ENCODE data around the gene DLGAP1.

Gene DLGAP1

GRCh38 chr18:3623769-3624545, 831.1 kb downstream of the DLGAP1 start:
- Histone ChIP-seq H3K36me3 (ENCODE audit: control insufficient read depth, insufficient read depth, low read length) (no peaks in the 10 kb centered on the region), H3K4me1 (ENCODE audit: control insufficient read depth, insufficient read depth, low read length) (peaks cover 52% of the 10 kb centered on the region), H3K9ac (ENCODE audit: low read length) (peak overlapping the region; percentile 44), H3K9me3 (ENCODE audit: control insufficient read depth, low read length) (no peaks in the 10 kb centered on the region), H3K27me3 (ENCODE audit: control insufficient read depth, insufficient read depth, low read length) (no peaks in the 10 kb centered on the region), H3K4me3 (ENCODE audit: low read length) (no peak overlapping the region)

GRCh38 chr18:3620146-3621119, 834.7 kb downstream of the DLGAP1 start:
- H3K36me3 ChIP-seq (ENCODE audit: control insufficient read depth, insufficient read depth, low read length): no peaks in the 10 kb centered on the region
- peaks cover 51% of the 10 kb centered on the region for H3K4me1 ChIP-seq (ENCODE audit: control insufficient read depth, insufficient read depth, low read length)
- H3K4me3 ChIP-seq (ENCODE audit: low read length): no peak overlapping the region
- no peaks in the 10 kb centered on the region for H3K9me3 ChIP-seq (ENCODE audit: control insufficient read depth, low read length)
- no peak overlapping the region for H3K9ac ChIP-seq (ENCODE audit: low read length)
- H3K27me3 ChIP-seq (ENCODE audit: control insufficient read depth, insufficient read depth, low read length): no peaks in the 10 kb centered on the region

DNA sequence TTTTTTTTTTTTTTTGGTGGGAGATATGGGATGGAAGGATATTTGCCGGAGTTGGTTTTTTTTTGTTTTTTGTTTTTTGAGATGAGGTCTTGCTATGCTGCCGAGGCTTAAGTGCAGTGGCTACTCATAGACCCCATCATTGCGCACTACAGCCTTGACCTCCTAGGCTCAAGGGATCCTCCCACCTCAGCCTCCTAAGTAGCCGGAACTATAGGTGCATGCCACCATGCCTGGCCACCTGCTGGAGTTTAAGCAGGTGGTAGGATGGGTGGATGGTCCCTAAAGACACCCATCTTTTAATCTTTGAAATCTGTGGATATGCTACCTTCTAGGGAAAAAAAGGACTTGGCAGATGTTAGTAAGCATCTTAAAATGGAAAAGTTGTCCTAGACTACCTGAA, 835.4 kb downstream of the DLGAP1 start:
- Histone ChIP-seq H3K4me1 (ENCODE audit: control insufficient read depth, insufficient read depth, low read length) (peaks cover 49% of the 10 kb centered on the region), H3K27me3 (ENCODE audit: control insufficient read depth, insufficient read depth, low read length) (no peaks in the 10 kb centered on the region), H3K4me3 (ENCODE audit: low read length) (no peak overlapping the region), H3K9ac (ENCODE audit: low read length) (no peak overlapping the region), H3K9me3 (ENCODE audit: control insufficient read depth, low read length) (no peaks in the 10 kb centered on the region), H3K36me3 (ENCODE audit: control insufficient read depth, insufficient read depth, low read length) (no peaks in the 10 kb centered on the region)

- no peaks in the 10 kb centered on the region for H3K27me3 ChIP-seq (ENCODE audit: control insufficient read depth, insufficient read depth, low read length)
- H3K36me3 ChIP-seq (ENCODE audit: control insufficient read depth, insufficient read depth, low read length): no peaks in the 10 kb centered on the region
- H3K9me3 ChIP-seq (ENCODE audit: control insufficient read depth, low read length): no peaks in the 10 kb centered on the region
Observed at GRCh38 chr18:3619222-3619621, 835.9 kb downstream of the DLGAP1 start.

DNA sequence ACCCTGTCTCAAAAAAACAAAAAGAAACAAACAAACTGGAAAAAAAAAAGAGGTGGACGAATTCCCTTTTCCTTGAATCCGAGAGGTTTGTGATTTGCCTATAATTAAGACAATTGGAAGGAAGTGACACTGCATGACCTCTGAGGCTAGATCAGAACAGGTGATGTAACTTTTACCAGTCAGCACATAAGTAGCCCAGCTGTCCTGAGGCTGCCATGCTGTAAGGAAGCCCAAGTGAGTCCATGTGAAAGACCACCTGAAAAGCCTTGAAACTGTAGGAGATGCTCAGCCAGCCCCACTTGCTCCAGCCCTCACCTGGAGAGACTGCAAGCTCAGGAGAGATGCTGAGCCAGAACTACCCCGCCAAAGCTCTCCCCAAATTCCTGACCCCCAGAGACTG, 838.4 kb downstream of the DLGAP1 start:
- no peak overlapping the region for H3K9ac ChIP-seq (ENCODE audit: low read length)
- H3K4me3 ChIP-seq (ENCODE audit: low read length): no peak overlapping the region
- peaks cover 19% of the 10 kb centered on the region for H3K4me1 ChIP-seq (ENCODE audit: control insufficient read depth, insufficient read depth, low read length)
- H3K27me3 ChIP-seq (ENCODE audit: control insufficient read depth, insufficient read depth, low read length): no peaks in the 10 kb centered on the region
- no peaks in the 10 kb centered on the region for H3K36me3 ChIP-seq (ENCODE audit: control insufficient read depth, insufficient read depth, low read length)
- H3K9me3 ChIP-seq (ENCODE audit: control insufficient read depth, low read length): no peaks in the 10 kb centered on the region

More at GRCh38 chr18:3619222-3619621, 835.9 kb downstream of the DLGAP1 start:
- Histone ChIP-seq H3K4me3 (ENCODE audit: low read length) (no peak overlapping the region), H3K9ac (ENCODE audit: low read length) (no peak overlapping the region), H3K4me1 (ENCODE audit: control insufficient read depth, insufficient read depth, low read length) (peaks cover 44% of the 10 kb centered on the region)

GRCh38 chr18:3616142-3616541, 839.0 kb downstream of the DLGAP1 start:
- Histone ChIP-seq H3K4me1 (ENCODE audit: control insufficient read depth, insufficient read depth, low read length) (peaks cover 13% of the 10 kb centered on the region), H3K36me3 (ENCODE audit: control insufficient read depth, insufficient read depth, low read length) (no peaks in the 10 kb centered on the region), H3K9me3 (ENCODE audit: control insufficient read depth, low read length) (no peaks in the 10 kb centered on the region), H3K27me3 (ENCODE audit: control insufficient read depth, insufficient read depth, low read length) (no peaks in the 10 kb centered on the region), H3K4me3 (ENCODE audit: low read length) (no peak overlapping the region), H3K9ac (ENCODE audit: low read length) (no peak overlapping the region)

GRCh38 chr18:3615374-3615985, 839.6 kb downstream of the DLGAP1 start:
- Histone ChIP-seq H3K9me3 (ENCODE audit: control insufficient read depth, low read length) (no peaks in the 10 kb centered on the region), H3K4me3 (ENCODE audit: low read length) (no peak overlapping the region), H3K27me3 (ENCODE audit: control insufficient read depth, insufficient read depth, low read length) (no peaks in the 10 kb centered on the region), H3K4me1 (ENCODE audit: control insufficient read depth, insufficient read depth, low read length) (peaks cover 7% of the 10 kb centered on the region), H3K36me3 (ENCODE audit: control insufficient read depth, insufficient read depth, low read length) (no peaks in the 10 kb centered on the region), H3K9ac (ENCODE audit: low read length) (no peak overlapping the region)

DNA sequence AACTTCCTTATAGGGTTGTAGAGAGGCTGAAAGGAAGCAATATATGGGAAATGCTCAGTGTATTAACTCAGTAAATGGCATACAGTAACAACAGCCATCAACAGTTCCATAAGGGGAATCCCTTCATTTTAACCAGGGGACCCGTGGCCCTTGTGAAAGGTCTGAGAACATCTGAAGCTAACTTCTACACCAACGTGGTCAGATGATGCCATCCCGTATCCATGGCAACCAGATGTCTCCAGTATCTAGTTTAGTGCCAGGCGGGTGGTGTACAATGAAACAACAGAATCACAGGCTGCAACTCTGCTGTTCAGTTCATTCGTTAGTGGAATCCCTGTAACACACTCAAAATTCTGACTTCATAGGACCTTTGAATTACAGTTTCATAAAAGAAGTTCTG, 842.8 kb downstream of the DLGAP1 start:
- H3K36me3 ChIP-seq (ENCODE audit: control insufficient read depth, insufficient read depth, low read length): no peaks in the 10 kb centered on the region
- no peaks in the 10 kb centered on the region for H3K27me3 ChIP-seq (ENCODE audit: control insufficient read depth, insufficient read depth, low read length)
- no peaks in the 10 kb centered on the region for H3K9me3 ChIP-seq (ENCODE audit: control insufficient read depth, low read length)
- H3K9ac ChIP-seq (ENCODE audit: low read length): no peak overlapping the region
- no peak overlapping the region for H3K4me3 ChIP-seq (ENCODE audit: low read length)
- peaks cover 7% of the 10 kb centered on the region for H3K4me1 ChIP-seq (ENCODE audit: control insufficient read depth, insufficient read depth, low read length)

- no peaks in the 10 kb centered on the region for H3K27me3 ChIP-seq (ENCODE audit: control insufficient read depth, insufficient read depth, low read length)
- H3K9me3 ChIP-seq (ENCODE audit: control insufficient read depth, low read length): no peaks in the 10 kb centered on the region
- H3K4me1 ChIP-seq (ENCODE audit: control insufficient read depth, insufficient read depth, low read length): peaks cover 7% of the 10 kb centered on the region
- H3K4me3 ChIP-seq (ENCODE audit: low read length): no peak overlapping the region
- no peak overlapping the region for H3K9ac ChIP-seq (ENCODE audit: low read length)
- H3K36me3 ChIP-seq (ENCODE audit: control insufficient read depth, insufficient read depth, low read length): no peaks in the 10 kb centered on the region
Observed at GRCh38 chr18:3611313-3612090, 843.6 kb downstream of the DLGAP1 start.

DNA sequence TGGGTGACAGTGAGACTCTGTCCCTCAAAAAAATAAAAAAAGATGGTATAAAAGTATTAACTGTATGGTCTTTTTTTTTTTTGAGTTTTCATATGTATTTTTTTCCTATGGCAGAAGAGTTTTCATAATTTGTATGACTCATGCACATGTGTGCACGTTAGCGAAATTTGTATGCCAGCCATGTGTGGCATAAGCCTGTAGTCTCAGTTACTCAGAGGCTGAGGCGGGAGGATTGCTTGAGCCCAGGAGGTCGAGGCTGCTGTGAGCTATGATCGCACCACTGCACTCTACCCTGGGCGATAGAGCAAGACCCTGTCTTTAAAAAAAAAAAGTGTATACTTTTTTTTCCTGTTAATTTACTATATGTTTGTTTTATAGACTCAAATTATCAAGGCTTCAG, 844.3 kb downstream of the DLGAP1 start:
- Histone ChIP-seq H3K4me1 (ENCODE audit: control insufficient read depth, insufficient read depth, low read length) (peaks cover 13% of the 10 kb centered on the region), H3K27me3 (ENCODE audit: control insufficient read depth, insufficient read depth, low read length) (no peaks in the 10 kb centered on the region), H3K36me3 (ENCODE audit: control insufficient read depth, insufficient read depth, low read length) (no peaks in the 10 kb centered on the region), H3K9ac (ENCODE audit: low read length) (no peak overlapping the region), H3K9me3 (ENCODE audit: control insufficient read depth, low read length) (no peaks in the 10 kb centered on the region), H3K4me3 (ENCODE audit: low read length) (no peak overlapping the region)

DNA sequence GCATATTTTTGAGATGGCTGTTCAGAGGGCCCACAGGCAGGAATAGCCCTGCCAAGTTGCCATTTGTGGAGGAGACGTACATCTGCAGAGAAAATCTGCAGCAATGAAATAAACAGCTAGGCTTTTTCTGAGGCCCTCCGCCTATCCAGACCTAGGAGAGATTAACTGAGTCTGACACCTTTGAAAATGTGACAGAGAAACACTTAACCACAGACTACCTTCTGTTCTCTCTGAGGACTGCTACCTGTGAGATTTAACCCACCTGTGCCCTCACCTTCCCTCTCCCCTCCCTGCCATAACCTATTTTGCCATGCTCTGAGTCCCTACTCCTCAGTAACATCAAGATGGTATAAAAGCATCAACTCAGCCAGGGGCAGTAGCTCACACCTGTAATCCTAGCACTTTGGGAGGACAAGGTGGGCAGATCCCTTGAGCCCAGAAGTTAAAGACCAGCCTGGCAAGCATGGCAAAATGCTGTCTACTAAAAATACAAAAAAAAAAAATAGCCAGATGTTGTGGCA, 844.9 kb downstream of the DLGAP1 start:
- Histone ChIP-seq H3K4me1 (ENCODE audit: control insufficient read depth, insufficient read depth, low read length) (peaks cover 14% of the 10 kb centered on the region), H3K36me3 (ENCODE audit: control insufficient read depth, insufficient read depth, low read length) (no peaks in the 10 kb centered on the region), H3K9me3 (ENCODE audit: control insufficient read depth, low read length) (no peaks in the 10 kb centered on the region), H3K9ac (ENCODE audit: low read length) (no peak overlapping the region), H3K4me3 (ENCODE audit: low read length) (no peak overlapping the region), H3K27me3 (ENCODE audit: control insufficient read depth, insufficient read depth, low read length) (no peaks in the 10 kb centered on the region)
